Endothelial cell (in vitro differentiated cells): ENCODE data around the gene GRIN2D. TPM values are rescaled to one million over a fixed set of nuclear protein-coding genes. Genes with fewer than 3 reads are reported as not detected.
A peak's percentile ranks its signal among the peaks of the same experiment; 100 is the strongest.

Experiments used
- DNase-seq: peaks from one replicate; pipeline ENCODE4 v3.0.0; 2021; ENCODE audit warnings: low spot score
- H3K27ac Mint-ChIP-seq: one replicate; pipeline ENCODE4 v1.8.0; 2021; ENCODE audit warnings: mixed read lengths, inconsistent platforms; ENCODE audit not compliant: unreplicated experiment
- H3K27me3 Mint-ChIP-seq: one replicate; pipeline ENCODE4 v1.8.0; 2021; ENCODE audit warnings: mild to moderate bottlenecking, moderate library complexity, mixed read lengths, inconsistent platforms; ENCODE audit not compliant: unreplicated experiment
- H3K36me3 Mint-ChIP-seq: one replicate; pipeline ENCODE4 v1.8.0; 2021; ENCODE audit warnings: mild to moderate bottlenecking, low read depth, mixed read lengths, inconsistent platforms; ENCODE audit not compliant: unreplicated experiment
- H3K4me1 Mint-ChIP-seq: one replicate; pipeline ENCODE4 v1.8.0; 2021; ENCODE audit warnings: mild to moderate bottlenecking, mixed read lengths, inconsistent platforms; ENCODE audit not compliant: unreplicated experiment
- H3K4me3 Mint-ChIP-seq: one replicate; pipeline ENCODE4 v1.8.0; 2021; ENCODE audit warnings: mild to moderate bottlenecking, mixed read lengths, inconsistent platforms; ENCODE audit not compliant: unreplicated experiment
- H3K9me3 Mint-ChIP-seq: one replicate; pipeline ENCODE4 v1.8.0; 2021; ENCODE audit warnings: mixed read lengths, inconsistent platforms; ENCODE audit not compliant: unreplicated experiment
- CTCF ChIP-seq: fragments of 200-600 bp; sonication (generic); IDR thresholded peaks from one replicate; pipeline ENCODE4 v1.5.0; 2021; ENCODE audit warnings: antibody characterized with exemption; ENCODE audit not compliant: unreplicated experiment
- total RNA-seq: library from RNA; stranded (reverse); fragmentation: NEBNext Ultra II Directional; extraction: Animal tissue kit (Norgen Biotek cat#: 25700); gene quantifications from one replicate; pipeline ENCODE4 v1.2.1, GENCODE V29; 2021; ENCODE audit not compliant: unreplicated experiment

GRIN2D gene
- total RNA-seq, 1 donor from 2014 or later = 25.2 TPM

GRCh38 chr19:48350856-48351255 lies 42.6 kb upstream of the GRIN2D start:
- Mint-ChIP-seq H3K36me3 (no peaks in the 10 kb centered on the region), H3K27ac (peak overlapping the region; percentile 15), H3K27me3 (no peaks in the 10 kb centered on the region), H3K4me3 (no peak overlapping the region), H3K9me3 (no peaks in the 10 kb centered on the region), H3K4me1 (no peaks in the 10 kb centered on the region)
- DNase-seq = no peak
- TF ChIP-seq CTCF = no peak

GRCh38 chr19:48351341-48351752 lies 42.1 kb upstream of the GRIN2D start:
- no peaks in the 10 kb centered on the region for H3K9me3 Mint-ChIP-seq
- peak; percentile 73 for TF ChIP-seq CTCF
- no peak overlapping the region for H3K4me3 Mint-ChIP-seq
- no peaks in the 10 kb centered on the region for H3K27me3 Mint-ChIP-seq
- no peaks in the 10 kb centered on the region for H3K4me1 Mint-ChIP-seq
- H3K36me3 Mint-ChIP-seq = no peaks in the 10 kb centered on the region
- DNase-seq = peak; percentile 81
- peak overlapping the region; percentile 15 for H3K27ac Mint-ChIP-seq

GRCh38 chr19:48353677-48354076 lies 39.8 kb upstream of the GRIN2D start:
- DNase-seq = no peak
- H3K9me3 Mint-ChIP-seq = no peaks in the 10 kb centered on the region
- H3K36me3 Mint-ChIP-seq = peaks cover 4% of the 10 kb centered on the region

GRCh38 chr19:48354332-48354992 lies 39.0 kb upstream of the GRIN2D start:
- Mint-ChIP-seq H3K27ac (no peak overlapping the region), H3K27me3 (peaks cover 3% of the 10 kb centered on the region), H3K9me3 (no peaks in the 10 kb centered on the region), H3K4me3 (no peak overlapping the region), H3K4me1 (no peaks in the 10 kb centered on the region), H3K36me3 (peaks cover 5% of the 10 kb centered on the region)
- no peak for TF ChIP-seq CTCF
- DNase-seq = no peak

More at GRCh38 chr19:48353677-48354076, 39.8 kb upstream of the GRIN2D start:
- Mint-ChIP-seq H3K4me1 (no peaks in the 10 kb centered on the region), H3K27me3 (peaks cover 1% of the 10 kb centered on the region), H3K27ac (no peak overlapping the region), H3K4me3 (no peak overlapping the region)
- no peak for TF ChIP-seq CTCF

GRCh38 chr19:48355365-48355954 lies 38.0 kb upstream of the GRIN2D start:
- no peaks in the 10 kb centered on the region for H3K9me3 Mint-ChIP-seq
- no peak overlapping the region for H3K4me3 Mint-ChIP-seq
- H3K36me3 Mint-ChIP-seq = peaks cover 5% of the 10 kb centered on the region
- no peak for TF ChIP-seq CTCF
- no peak for DNase-seq
- H3K27ac Mint-ChIP-seq = no peak overlapping the region
- peaks cover 6% of the 10 kb centered on the region for H3K4me1 Mint-ChIP-seq
- peaks cover 3% of the 10 kb centered on the region for H3K27me3 Mint-ChIP-seq
